ENCODE measurements around the gene SLC22A23. TPM values are rescaled to one million over a fixed set of nuclear protein-coding genes. Genes with fewer than 3 reads are reported as not detected.
A peak's percentile ranks its signal among the peaks of the same experiment; 100 is the strongest.

Gene SLC22A23
- total RNA-seq, 2 donors from 2014 or later, result 11.1 to 13.3 TPM

DNA sequence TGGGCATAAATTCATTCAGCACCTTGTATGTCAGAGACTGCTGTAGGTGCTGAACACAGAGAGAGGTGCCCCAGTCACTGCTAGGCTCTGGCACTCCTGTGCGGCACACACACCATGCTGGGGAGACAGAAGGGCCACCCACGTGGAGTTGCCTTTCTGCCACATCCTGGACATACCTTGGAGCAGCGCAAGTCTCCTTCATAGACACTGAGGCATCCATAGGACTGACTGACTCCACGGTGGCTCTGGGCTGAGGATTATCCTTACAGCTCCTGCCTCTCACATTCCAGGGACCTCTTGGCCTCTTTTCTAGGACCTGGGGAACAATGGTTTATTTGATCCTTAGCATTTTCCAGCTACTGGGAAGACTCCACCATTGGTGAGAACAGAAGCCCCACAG, 26.0 kb upstream of the SLC22A23 start:
- no peak overlapping the region for H3K27ac ChIP-seq (ENCODE audit: low read depth, low read length)
- peak; percentile 59 for DNase-seq
- WGBS, 2 experiments (ENCODE audit: insufficient coverage in 1 of 2, insufficient read length in 1 of 2), result 76 to 82% methylated on average over 4 of the region's 4 CpGs
- H3K27me3 ChIP-seq (ENCODE audit: control insufficient read depth, insufficient read depth, low read length, poor library complexity, severe bottlenecking), result no peaks in the 10 kb centered on the region
- no peaks in the 10 kb centered on the region for H3K36me3 ChIP-seq (ENCODE audit: control insufficient read depth, insufficient read depth, low read length)
- H3K27ac Mint-ChIP-seq, result peak overlapping the region; percentile 67
- peaks cover 8% of the 10 kb centered on the region for H3K9me3 ChIP-seq (ENCODE audit: control insufficient read depth, low read length)
- H3K4me1 ChIP-seq (ENCODE audit: control insufficient read depth, insufficient read depth, low read length), result peaks cover 6% of the 10 kb centered on the region
- H3K9ac ChIP-seq (ENCODE audit: extremely low read depth, low read length, poor library complexity, severe bottlenecking), result no peak overlapping the region
- peaks cover 25% of the 10 kb centered on the region for H3K9me3 Mint-ChIP-seq
- H3K4me1 Mint-ChIP-seq, result peaks cover 20% of the 10 kb centered on the region
- H3K4me3 ChIP-seq (ENCODE audit: low read length), result no peak overlapping the region
- no peaks in the 10 kb centered on the region for H3K36me3 Mint-ChIP-seq (ENCODE audit: low read depth)
- peaks cover 14% of the 10 kb centered on the region for H3K27me3 Mint-ChIP-seq (ENCODE audit: insufficient read depth)
- TF ChIP-seq, protein P1, sequence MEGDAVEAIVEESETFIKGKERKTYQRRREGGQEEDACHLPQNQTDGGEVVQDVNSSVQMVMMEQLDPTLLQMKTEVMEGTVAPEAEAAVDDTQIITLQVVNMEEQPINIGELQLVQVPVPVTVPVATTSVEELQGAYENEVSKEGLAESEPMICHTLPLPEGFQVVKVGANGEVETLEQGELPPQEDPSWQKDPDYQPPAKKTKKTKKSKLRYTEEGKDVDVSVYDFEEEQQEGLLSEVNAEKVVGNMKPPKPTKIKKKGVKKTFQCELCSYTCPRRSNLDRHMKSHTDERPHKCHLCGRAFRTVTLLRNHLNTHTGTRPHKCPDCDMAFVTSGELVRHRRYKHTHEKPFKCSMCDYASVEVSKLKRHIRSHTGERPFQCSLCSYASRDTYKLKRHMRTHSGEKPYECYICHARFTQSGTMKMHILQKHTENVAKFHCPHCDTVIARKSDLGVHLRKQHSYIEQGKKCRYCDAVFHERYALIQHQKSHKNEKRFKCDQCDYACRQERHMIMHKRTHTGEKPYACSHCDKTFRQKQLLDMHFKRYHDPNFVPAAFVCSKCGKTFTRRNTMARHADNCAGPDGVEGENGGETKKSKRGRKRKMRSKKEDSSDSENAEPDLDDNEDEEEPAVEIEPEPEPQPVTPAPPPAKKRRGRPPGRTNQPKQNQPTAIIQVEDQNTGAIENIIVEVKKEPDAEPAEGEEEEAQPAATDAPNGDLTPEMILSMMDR (conservative IDR thresholded peaks at IDR 0.05), result no peak
- H3K4me3 Mint-ChIP-seq, result no peak overlapping the region

DNA sequence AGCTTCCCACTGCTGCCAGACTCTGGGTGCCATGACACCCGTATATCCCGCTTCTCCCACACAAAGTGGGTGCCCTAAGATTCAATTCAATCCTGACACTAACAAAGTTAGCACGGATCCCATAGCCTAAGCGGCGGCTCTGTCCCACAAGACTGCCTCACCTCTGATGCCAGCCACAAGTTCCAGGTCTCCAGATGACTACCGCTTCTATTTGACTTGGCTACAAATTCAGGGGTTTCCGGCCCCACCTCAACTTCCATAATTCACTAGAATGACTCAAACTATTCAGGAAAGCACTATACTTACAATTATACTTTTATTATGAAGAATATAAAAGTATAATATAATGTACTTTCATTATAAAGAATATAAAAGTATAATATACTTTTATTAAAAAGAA, 24.8 kb upstream of the SLC22A23 start:
- Mint-ChIP-seq H3K4me3 (no peak overlapping the region), H3K36me3 (ENCODE audit: low read depth) (no peaks in the 10 kb centered on the region), H3K27me3 (ENCODE audit: insufficient read depth) (peaks cover 13% of the 10 kb centered on the region), H3K4me1 (peaks cover 13% of the 10 kb centered on the region), H3K27ac (no peak overlapping the region), H3K9me3 (peaks cover 25% of the 10 kb centered on the region)
- Histone ChIP-seq H3K4me1 (ENCODE audit: control insufficient read depth, insufficient read depth, low read length) (peaks cover 6% of the 10 kb centered on the region), H3K9ac (ENCODE audit: extremely low read depth, low read length, poor library complexity, severe bottlenecking) (no peak overlapping the region), H3K4me3 (ENCODE audit: low read length) (no peak overlapping the region), H3K9me3 (ENCODE audit: control insufficient read depth, low read length) (peaks cover 8% of the 10 kb centered on the region), H3K27me3 (ENCODE audit: control insufficient read depth, insufficient read depth, low read length, poor library complexity, severe bottlenecking) (no peaks in the 10 kb centered on the region), H3K36me3 (ENCODE audit: control insufficient read depth, insufficient read depth, low read length) (no peaks in the 10 kb centered on the region), H3K27ac (ENCODE audit: low read depth, low read length) (no peak overlapping the region)
- WGBS, 2 experiments (ENCODE audit: insufficient coverage in 1 of 2, insufficient read length in 1 of 2), result 94 to 100% methylated on average over 4 to 7 of the region's 7 CpGs
- TF ChIP-seq, protein P1 (conservative IDR thresholded peaks at IDR 0.05), result no peak
- DNase-seq, result no peak

DNA sequence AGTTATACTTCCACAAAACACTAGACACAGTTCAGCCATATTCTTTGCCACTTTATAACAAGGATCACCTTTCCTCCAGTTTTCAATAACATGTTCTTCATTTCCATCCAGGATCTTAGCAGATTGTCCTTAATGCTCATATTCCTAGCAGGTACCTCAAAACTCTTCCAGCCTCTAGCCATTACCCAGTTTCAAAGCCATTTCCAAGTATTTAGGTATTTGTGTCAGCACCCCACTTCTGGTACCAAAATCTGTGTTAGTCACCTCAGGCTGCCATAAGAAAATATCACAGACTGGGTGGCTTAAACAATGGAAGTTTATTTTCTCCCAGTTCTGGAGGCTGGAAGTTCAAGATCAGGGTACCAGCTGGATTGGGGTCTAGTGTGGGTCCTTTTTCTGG, 23.2 kb upstream of the SLC22A23 start:
- no peak overlapping the region for H3K27ac ChIP-seq (ENCODE audit: low read depth, low read length)
- Mint-ChIP-seq H3K4me1 (peaks cover 13% of the 10 kb centered on the region), H3K9me3 (peaks cover 25% of the 10 kb centered on the region), H3K27me3 (ENCODE audit: insufficient read depth) (peaks cover 15% of the 10 kb centered on the region), H3K36me3 (ENCODE audit: low read depth) (no peaks in the 10 kb centered on the region), H3K4me3 (no peak overlapping the region), H3K27ac (no peak overlapping the region)
- peaks cover 8% of the 10 kb centered on the region for H3K9me3 ChIP-seq (ENCODE audit: control insufficient read depth, low read length)
- TF ChIP-seq, protein P1 (conservative IDR thresholded peaks at IDR 0.05), result no peak
- peaks cover 6% of the 10 kb centered on the region for H3K4me1 ChIP-seq (ENCODE audit: control insufficient read depth, insufficient read depth, low read length)
- no peaks in the 10 kb centered on the region for H3K36me3 ChIP-seq (ENCODE audit: control insufficient read depth, insufficient read depth, low read length)
- H3K9ac ChIP-seq (ENCODE audit: extremely low read depth, low read length, poor library complexity, severe bottlenecking), result no peak overlapping the region
- H3K4me3 ChIP-seq (ENCODE audit: low read length), result peak overlapping the region; percentile 53
- peak; percentile 13 for DNase-seq
- no peaks in the 10 kb centered on the region for H3K27me3 ChIP-seq (ENCODE audit: control insufficient read depth, insufficient read depth, low read length, poor library complexity, severe bottlenecking)
